Epithelial cell of prostate (primary cell): Measurements from ENCODE around the gene NCBP2L.
"Not testable (repeated sequence)": the region's sequence is repeated elsewhere in the genome, so short reads cannot be mapped to it uniquely, and the experiment has no call there.

Experiments
- DNase-seq: peaks from one replicate; pipeline ENCODE4 v3.0.0-alpha.2; 2011; ENCODE audit warnings: low read depth, low spot score
- H3K27ac ChIP-seq: fragments of 450-650 bp; 2 replicates; pipeline ENCODE4 v1.5.1; 2017; ENCODE audit warnings: mild to moderate bottlenecking

Gene NCBP2L

DNA sequence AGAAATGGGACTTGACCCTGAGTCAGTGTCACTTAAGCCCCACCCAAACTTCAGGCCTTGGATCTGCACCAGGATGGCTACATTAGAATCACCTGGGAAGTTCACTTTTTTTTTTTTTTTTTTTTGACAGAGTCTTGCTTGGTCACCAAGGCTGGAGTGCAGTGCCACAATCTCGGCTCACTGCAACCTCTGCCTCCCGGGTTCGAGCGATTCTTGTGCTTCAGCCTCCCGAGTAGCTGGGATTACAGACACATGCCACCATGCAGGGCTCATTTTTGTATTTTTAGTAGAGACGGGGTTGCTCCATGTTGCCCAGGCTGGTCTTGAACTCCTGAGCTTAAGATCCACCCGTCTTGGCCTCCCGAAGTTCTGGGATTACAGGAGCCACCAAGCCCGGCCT is 3.0 kb downstream of the NCBP2L start:
- H3K27ac ChIP-seq = no peak overlapping the region
- no peak for DNase-seq

DNA sequence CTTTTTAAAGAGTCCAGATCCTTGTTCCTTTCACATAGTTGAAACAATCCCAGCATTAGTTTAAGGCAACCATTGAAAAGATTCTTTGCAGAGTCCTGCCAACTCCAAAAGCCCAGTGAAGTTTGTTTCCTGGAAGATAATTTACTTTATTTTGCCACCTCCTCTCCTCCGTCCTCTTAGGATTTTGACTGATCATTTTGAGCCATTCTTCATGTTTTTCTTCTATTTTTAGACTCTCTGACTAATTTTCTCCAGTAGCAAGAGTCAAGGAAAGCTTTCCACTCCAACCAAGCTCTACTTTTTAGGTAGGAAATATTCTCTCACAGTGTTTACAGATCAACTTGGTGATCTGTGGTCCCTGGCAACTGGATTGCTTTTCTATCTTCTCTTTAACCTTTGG is 10.3 kb downstream of the NCBP2L start:
- H3K27ac ChIP-seq = no peak overlapping the region
- DNase-seq = no peak

- no peak overlapping the region for H3K27ac ChIP-seq
- no peak for DNase-seq
Observed at GRCh38 chrX:107804427-107804826, 26.9 kb downstream of the NCBP2L start.

DNA sequence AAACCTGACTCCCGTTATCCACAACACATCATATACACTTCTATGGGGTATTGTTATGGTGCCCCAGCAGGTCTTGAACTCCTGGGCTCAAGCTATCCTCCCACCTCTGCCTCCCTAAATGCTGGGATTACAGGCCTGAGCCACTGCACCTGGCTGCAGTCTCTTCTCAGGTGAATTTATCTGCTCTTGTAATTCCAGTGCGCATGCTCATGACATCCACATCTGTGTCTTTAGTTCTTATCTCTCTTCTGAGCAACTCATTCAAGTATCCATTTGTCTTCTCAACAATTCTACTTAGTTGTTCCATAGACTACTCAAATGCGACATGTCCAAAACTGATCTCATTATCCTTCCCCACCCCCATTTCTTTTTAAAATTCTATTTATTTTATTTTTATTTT is 27.6 kb downstream of the NCBP2L start:
- no peak overlapping the region for H3K27ac ChIP-seq
- DNase-seq = no peak

- not testable (repeated sequence) for H3K27ac ChIP-seq, DNase-seq
Observed at GRCh38 chrX:107810053-107810452, 32.5 kb downstream of the NCBP2L start.

DNA sequence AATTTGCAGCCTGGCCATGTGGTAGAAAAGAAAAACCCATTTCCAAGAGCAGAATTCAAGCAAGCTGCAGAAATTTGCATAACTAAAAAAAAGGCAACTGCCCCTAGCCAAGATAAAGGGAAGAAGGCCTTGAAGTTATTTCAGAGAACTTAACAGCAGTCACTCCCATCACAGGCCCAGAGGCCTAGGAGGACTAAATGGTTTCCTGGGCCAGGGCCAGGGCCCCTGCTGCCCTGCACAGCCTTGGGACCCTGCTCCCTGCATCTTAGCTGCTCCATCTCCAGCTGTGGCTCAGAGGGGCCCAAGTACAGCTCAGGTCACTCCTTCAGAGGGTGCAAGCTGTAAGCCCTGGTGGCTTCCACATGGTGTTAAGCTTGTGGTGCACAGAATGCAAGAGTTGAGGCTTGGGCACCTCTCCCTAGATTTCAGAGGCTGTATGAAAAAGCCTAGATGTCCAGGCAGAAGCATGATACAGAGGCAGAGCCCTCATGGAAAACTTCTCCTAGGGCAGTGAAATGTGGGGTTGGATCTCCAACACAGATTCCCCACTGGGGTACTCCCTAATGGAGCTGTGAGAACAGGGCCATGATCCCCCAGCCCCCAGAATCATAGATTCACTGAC is 41.5 kb downstream of the NCBP2L start:
- DNase-seq = no peak
- H3K27ac ChIP-seq = no peak overlapping the region

GRCh38 chrX:107823042-107823441 is 45.5 kb downstream of the NCBP2L start:
- no peak for DNase-seq

GRCh38 chrX:107823456-107823855 is 45.9 kb downstream of the NCBP2L start:
- H3K27ac ChIP-seq = no peak overlapping the region
- no peak for DNase-seq

More at GRCh38 chrX:107823042-107823441, 45.5 kb downstream of the NCBP2L start:
- no peak overlapping the region for H3K27ac ChIP-seq

DNA sequence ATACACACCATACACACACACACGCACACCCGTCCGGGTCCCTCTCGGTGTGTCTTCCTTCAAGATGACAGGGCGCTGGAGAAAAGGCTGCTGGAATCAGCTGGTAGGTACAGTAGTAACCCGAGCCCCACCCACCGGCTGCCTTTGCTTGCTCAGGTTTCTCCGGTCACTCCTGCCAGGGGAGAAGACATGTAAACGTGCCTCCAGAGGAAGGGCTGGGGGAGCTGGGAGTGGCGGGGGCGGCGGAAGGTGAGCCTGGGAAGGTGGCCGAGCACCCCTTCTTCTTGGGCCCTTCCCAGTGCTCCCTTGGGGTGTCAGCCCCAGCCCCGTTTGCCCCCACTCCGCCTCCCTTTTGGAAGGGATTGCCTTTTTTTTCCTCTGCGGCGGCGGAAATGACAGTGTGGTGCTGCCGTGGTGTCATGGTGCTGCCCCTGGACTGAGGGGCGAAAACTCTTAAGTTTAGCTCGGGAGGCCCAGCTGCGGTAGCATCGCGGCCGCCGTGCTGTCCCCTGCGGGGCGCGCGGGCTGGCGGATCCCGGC is 48.2 kb downstream of the NCBP2L start, which contains the start of gene MID2:
MID2 (plus strand) TSS at position 169 of the 540 bp plus-strand sequence. CDS start 561 bp downstream, outside the sequence.
- DNase-seq = peak; percentile 20
- peak within 1 kb of the TSS; percentile 73 for H3K27ac ChIP-seq

DNA sequence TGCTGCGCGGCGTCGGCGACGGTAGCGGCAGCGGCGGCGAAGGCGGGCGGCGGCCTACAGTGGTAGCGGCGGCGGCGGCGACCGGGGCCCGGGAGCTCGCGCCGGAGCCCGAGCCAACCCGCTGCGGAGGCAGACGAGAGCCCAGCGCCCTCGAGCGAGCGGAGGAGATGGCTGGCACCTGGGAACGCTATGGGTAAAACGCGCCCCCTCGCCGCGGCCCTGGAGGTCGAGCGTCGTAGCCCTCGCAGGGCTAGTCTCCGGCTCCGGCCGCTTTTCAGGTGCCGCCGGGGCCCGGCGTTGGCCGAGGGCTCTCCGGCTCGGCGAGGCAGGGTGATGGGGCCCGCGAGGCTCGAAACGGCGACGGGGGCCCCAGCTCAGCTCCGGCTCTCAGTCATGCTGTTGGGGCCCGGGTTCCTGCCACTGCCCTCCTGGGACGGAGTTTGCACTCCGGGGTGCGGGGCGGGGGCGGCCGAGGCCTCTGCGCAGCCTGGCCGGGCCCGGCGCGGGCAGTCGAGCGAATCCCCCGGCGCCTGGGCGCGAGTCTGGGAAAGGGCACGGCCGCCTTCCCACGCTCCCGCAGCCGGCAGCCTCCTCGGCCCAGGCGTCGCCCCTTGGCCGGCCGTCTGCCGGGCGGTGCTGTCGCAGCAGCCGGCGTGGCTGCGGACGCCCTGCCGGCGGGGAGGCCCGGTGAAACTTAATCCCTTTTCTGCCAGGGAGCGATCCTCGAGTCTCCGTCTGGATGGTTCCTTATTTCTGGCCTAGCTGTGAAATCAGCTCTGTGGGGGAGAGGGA is 48.9 kb downstream of the NCBP2L start:
- no peak for DNase-seq
- H3K27ac ChIP-seq = peak overlapping the region; percentile 73

GRCh38 chrX:107827030-107827831 is 49.7 kb downstream of the NCBP2L start:
- no peak for DNase-seq
- peak overlapping the region; percentile 73 for H3K27ac ChIP-seq

DNA sequence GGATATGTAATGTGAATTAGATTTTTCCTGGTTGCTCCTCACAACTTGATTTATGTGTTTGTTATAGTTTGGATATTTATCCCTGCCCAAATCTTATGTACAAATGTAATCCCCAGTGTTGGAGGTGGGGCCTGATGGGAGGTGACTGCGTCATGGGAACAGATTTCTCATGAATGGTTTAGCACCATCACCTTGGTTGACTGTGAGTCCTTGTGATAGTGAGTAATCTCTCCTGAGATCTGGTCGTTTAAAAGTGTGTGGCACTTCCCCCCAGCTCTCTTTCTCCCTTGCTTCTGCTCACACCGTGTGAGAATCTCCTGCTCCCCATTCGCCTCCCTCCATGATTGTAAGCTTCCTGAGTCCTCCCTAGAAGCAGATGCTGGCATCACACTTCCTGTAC is 50.3 kb downstream of the NCBP2L start:
- H3K27ac ChIP-seq = no peak overlapping the region
- no peak for DNase-seq

DNA sequence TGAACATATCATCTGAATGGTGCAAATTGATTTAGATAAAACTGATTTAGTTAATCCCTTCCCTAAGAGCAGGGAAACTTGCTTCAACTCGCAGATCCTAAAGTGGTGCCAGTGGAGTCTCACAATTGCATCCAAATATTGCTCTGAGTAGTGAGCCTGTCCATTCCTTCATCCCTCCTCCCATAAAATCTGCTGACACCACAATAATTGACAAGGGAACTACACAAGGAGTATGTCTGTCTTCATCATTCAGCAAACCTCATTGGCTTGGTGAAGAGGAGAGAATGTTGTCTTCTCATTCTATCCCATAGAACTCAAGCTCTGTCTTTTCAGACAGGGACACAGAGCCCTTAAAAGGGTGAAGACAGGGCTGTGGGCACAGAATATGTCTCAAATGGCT is 52.3 kb downstream of the NCBP2L start:
- no peak for DNase-seq
- H3K27ac ChIP-seq = no peak overlapping the region

- no peak for DNase-seq
- no peak overlapping the region for H3K27ac ChIP-seq
Observed at GRCh38 chrX:107831071-107831730, 53.7 kb downstream of the NCBP2L start.

DNA sequence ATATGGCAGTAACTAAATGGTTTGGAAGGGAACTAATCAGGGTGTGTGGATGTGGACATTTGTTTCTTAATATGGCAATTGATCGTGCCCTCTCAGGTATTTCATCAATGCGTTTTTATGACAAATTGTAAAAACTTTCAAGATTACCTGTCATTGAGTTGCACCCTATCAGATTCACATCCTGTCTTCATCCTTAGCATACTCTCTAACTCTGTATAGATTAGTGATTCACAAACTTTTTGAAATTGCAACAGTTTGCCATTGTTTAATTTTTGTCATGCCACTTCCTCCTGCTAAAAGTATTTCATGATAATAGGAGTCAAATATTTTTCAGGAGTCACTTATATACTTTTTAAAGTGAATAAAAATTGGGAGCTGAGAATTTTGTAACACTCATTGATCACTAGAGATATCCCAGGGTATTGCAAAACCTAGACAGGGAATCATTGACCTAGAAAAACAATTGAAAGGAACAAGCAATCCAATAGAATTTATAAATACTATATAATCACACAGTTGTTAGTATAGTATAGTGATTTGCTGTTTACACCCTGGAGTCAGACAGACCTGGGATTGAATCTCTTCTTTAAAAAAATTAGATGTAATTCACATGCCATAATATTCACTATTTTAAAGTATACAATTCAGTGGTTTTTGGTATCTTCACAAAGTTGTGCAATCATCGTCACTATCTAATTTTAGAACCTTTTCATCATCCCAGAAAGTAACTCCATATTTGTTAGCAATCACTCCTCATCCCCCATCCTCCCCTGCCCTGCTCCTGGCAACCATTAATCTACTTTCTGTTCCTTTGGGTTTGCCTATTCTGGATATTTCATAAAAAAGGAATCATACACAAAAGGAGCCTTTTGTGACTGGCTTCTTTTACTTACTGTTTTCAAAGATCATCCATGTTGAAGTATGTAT is 57.0 kb downstream of the NCBP2L start:
- peak overlapping the region; percentile 26 for H3K27ac ChIP-seq
- DNase-seq = no peak

- DNase-seq = no peak
- H3K27ac ChIP-seq = no peak overlapping the region
Observed at GRCh38 chrX:107836958-107837357, 59.4 kb downstream of the NCBP2L start.

- H3K27ac ChIP-seq = no peak overlapping the region
- DNase-seq = no peak
Observed at GRCh38 chrX:107840971-107841370, 63.4 kb downstream of the NCBP2L start.

GRCh38 chrX:107842715-107843400 is 65.3 kb downstream of the NCBP2L start:
- DNase-seq = no peak
- H3K27ac ChIP-seq = no peak overlapping the region
